ENCODE data around the gene STK31.
A peak's percentile ranks its signal among the peaks of the same experiment; 100 is the strongest.
"Not testable (repeated sequence)": the region's sequence is repeated elsewhere in the genome, so short reads cannot be mapped to it uniquely, and the experiment has no call there.

STK31 gene

DNA sequence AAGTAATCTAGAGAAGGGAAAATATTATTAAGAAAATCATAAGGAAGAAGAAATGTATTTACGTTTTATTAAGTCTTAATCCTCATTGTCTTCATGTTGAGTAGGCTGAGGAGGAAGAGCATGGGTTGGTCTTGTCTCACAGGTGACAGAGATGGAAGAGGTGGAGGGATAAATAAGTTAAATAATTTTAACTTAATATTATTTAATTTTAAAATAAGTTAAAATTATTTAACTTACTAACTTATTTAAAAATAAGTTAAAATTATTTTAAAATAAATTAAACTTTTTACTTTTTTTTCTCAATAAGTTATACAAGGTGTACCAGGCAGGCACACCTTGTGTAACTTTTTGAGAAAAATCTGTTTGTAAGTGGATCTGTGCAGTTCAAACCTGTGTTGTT, 36.6 kb downstream of the STK31 start:
- H3K27ac ChIP-seq, result no peak overlapping the region
- TF ChIP-seq, protein P1, sequence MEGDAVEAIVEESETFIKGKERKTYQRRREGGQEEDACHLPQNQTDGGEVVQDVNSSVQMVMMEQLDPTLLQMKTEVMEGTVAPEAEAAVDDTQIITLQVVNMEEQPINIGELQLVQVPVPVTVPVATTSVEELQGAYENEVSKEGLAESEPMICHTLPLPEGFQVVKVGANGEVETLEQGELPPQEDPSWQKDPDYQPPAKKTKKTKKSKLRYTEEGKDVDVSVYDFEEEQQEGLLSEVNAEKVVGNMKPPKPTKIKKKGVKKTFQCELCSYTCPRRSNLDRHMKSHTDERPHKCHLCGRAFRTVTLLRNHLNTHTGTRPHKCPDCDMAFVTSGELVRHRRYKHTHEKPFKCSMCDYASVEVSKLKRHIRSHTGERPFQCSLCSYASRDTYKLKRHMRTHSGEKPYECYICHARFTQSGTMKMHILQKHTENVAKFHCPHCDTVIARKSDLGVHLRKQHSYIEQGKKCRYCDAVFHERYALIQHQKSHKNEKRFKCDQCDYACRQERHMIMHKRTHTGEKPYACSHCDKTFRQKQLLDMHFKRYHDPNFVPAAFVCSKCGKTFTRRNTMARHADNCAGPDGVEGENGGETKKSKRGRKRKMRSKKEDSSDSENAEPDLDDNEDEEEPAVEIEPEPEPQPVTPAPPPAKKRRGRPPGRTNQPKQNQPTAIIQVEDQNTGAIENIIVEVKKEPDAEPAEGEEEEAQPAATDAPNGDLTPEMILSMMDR (conservative IDR thresholded peaks at IDR 0.05), result no peak

DNA sequence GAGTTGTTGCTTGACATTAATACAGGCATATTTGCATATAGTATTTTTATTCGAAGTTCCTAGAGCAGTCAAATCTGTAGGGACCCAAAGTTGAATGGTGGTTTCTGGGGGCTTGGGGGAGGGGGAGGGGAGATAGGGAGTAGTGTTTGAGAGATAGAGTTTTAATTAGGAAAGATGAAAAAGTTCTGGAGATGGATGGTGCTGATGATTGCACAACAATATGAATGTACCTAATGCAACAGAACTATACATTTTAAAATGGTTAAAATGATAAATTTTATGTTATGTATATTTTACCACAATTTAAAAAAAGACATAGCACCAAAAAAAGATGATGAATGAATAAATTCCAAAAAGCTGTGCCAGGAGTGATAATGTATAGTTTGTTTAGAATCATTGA, 41.8 kb downstream of the STK31 start:
- TF ChIP-seq, protein P1 (conservative IDR thresholded peaks at IDR 0.05), result no peak
- no peak overlapping the region for H3K27ac ChIP-seq

DNA sequence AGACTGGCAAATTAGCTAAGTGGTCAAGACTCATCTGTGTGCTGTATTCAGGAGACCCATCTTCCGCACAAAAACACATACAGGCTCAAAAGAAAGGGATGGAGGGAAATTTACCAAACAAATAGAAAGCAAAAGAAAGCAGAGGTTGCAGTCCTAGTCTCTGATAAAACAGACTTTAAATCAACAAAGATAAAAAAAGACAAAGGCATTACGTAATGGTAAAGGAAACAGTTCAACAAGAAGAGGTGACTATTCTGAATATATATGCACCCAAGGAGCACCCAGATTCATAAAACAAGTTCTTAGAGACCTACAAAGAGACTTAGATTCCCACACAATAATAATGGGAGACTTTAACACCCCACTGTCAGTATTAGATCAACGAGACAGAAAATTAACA, 48.8 kb downstream of the STK31 start:
- peak overlapping the region; percentile 67; the same call in 1 of the 2 replicates for H3K27ac ChIP-seq

DNA sequence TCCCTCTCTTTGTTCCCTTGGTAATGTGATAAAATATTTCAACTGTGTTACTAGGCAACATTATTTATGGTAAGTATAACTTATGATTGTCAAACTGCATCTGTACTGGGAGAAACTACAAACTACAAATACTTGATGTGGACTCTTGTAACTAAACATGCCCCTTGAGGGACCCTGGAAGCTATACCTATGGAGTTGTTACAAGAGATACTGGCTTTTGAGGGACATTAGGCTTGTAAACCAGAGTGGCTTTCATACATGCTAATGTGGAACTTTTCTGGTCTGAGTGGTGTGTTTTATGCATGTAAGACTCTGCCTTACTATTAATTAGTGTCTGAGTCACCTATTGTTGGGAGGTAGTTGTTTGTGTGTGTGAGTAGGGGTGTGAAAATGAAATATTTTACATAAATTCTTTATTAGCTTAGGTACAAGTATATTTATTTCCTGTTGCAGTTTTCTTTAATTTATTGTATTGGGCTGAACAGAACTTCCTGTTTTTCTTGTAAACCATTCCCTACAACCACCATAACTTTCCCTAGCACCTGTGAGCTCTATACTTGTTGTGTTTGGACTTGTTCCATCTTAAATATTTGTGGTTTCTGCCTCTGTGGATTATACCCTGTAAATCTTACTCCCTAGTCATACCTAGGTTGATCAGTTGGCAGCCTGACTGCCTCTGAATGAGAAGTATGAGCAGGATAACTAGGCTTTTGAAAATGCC, 49.8 kb downstream of the STK31 start:
- TF ChIP-seq, protein P1 (conservative IDR thresholded peaks at IDR 0.05), result no peak
- H3K27ac ChIP-seq, result peak overlapping the region; percentile 67

DNA sequence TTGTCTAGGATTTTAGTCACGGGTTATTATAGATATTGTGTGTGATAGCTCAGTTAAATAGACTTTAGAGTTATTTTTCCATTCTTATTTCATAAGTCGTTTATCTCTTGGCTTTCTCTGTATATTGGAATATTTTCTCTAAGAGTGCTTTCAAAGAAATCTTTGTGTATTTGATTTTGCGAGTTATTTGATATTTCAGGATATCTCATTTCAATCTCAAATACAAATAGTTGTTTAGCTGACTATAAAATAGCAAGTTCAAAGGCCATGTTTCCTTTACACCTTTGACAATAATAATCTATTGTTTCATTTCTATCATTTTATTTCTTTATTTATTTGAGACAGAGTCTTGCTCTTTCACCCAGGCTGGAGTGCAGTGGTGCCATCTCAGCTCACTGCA, 55.9 kb downstream of the STK31 start:
- H3K27ac ChIP-seq, result no peak overlapping the region; the same call in 1 of the 2 replicates
- TF ChIP-seq, protein P1 (conservative IDR thresholded peaks at IDR 0.05), result no peak

DNA sequence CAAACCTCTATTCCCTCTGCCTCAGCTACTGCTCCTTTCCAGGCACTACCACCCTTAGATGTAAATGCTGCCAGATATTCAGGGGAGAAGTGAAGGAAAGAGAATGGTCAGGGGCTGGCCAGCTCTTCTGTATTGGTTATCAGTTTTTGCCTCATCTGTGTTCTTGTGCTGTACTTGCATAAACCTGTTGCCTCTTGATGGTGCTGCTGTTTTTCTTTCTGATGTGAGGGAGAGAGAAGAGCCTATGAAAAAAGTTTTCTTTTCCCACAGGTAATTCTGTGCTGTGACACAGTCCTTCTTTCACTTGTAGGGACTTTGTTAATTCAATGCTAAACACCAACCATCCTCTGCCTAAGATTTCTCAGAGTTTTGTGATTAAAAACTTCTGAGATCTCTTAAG, 57.5 kb downstream of the STK31 start:
- TF ChIP-seq, protein P1 (conservative IDR thresholded peaks at IDR 0.05), result peak; percentile 6; the same call in 1 of the 2 replicates
- H3K27ac ChIP-seq, result no peak overlapping the region

DNA sequence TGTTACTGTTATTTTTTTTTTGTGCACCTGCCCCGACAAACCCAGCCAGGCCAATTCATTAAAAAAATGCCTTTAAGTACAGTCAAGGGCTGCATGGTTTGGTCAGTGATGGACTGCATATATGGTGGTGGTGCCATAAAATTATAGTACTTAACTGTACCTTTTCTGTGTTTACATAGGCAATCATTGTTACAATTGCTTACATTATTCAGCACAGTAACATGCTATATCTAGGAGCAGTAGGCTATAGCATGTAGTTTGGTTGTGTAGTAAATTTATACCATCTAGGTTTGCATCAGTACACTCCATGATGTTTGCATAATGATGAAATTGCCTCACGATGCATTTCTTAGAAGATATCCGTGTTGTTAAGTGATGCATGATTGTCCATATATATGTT, 58.0 kb downstream of the STK31 start:
- TF ChIP-seq, protein P1 (conservative IDR thresholded peaks at IDR 0.05), result no peak
- no peak overlapping the region for H3K27ac ChIP-seq

DNA sequence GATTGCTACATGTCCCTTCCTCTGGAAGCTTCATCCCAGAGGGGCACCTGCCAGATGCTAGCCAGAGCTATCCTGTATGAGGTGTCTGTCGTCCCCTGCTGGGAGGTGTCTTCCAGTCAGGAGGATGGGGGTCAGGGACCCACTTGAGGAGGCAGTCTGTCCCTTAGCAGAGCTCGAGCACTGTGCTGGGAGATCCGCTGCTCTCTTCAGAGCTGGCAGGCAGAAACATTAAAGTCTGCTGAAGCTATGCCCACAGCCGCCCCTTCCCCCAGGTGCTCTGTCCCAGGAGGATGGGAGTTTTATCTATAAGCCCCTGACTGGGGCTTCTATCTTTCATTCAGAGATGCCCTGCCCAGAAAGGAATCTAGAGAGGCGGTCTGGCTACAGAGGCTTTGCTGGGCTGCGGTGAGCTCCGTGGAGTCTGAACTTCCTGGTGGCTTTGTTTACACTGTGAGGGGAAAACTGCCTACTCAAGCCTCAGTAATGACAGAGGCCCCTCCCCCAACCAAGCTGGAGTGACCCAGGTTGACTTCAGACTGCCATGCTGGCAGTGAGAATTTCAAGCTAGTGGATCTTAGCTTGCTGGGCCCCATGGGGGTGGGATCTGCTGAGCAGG, 69.3 kb downstream of the STK31 start:
- not testable (repeated sequence) for H3K27ac ChIP-seq
